Mucosa of descending colon (tissue), 3 donors: ENCODE results near the gene KRTAP5-11. TPM values are rescaled to one million over a fixed set of nuclear protein-coding genes. Genes with fewer than 3 reads are reported as not detected.
"Not testable (repeated sequence)": the region's sequence is repeated elsewhere in the genome, so short reads cannot be mapped to it uniquely, and the experiment has no call there.

ENCODE experiments used
- ATAC-seq: fragments of 200-7000 bp; cut with Tn5 transposase; one replicate; pipeline ENCODE4 v1.9.1; 2020; ENCODE audit warnings: mild to moderate bottlenecking, moderate library complexity
- DNase-seq, 3 donors: peaks; one replicate each; pipeline ENCODE4 v3.0.0-alpha.2; 2020
- H3K36me3 ChIP-seq: fragments of 200-600 bp; one replicate; pipeline ENCODE4 v1.8.0; 2021; ENCODE audit warnings: low read depth, mild to moderate bottlenecking
- H3K4me1 ChIP-seq: fragments of 200-600 bp; one replicate; pipeline ENCODE4 v1.8.0; 2021; ENCODE audit warnings: low read depth, mild to moderate bottlenecking
- H3K4me3 ChIP-seq: fragments of 200-600 bp; one replicate; pipeline ENCODE4 v1.8.0; 2021; ENCODE audit warnings: mild to moderate bottlenecking
- H3K9me3 ChIP-seq: fragments of 200-600 bp; one replicate; pipeline ENCODE4 v1.8.0; 2021; ENCODE audit warnings: mild to moderate bottlenecking
- CTCF ChIP-seq: fragments of 200-600 bp; IDR thresholded peaks from one replicate; pipeline ENCODE4 v1.8.0; 2022; ENCODE audit warnings: antibody characterized with exemption, mild to moderate bottlenecking
- intact Hi-C, 2 donors: fragments of 100-400 bp; cut with DNase I in 1 of 2; cut with micrococcal nuclease in 1 of 2; formaldehyde crosslinking; loops; one replicate each; pipeline versions ENCODE4 v1.11.0 to v1.11.1; 2022; cut with DNase I, micrococcal nuclease
- total RNA-seq, 3 donors: library from RNA; stranded (reverse); fragmentation: NEBNext Ultra II Directional in 2 of 3; extraction: Animal tissue kit (Norgen Biotek cat#: 25700) in 2 of 3; gene quantifications; one replicate each; pipeline versions ENCODE4 v1.2.1 to v1.2.4, GENCODE V29; 2021 to 2023
- donor health status: DM: no; HTN: no; CAD: no; lungs with moderate emphysema.
- donor health status: DM: no; HTN: no; CAD: no.
- donor health status: DM: no; HTN: yes; CAD: no.

Gene KRTAP5-11
- total RNA-seq, 3 donors from 2014 or later, result not detected

GRCh38 chr11:71606853-71607519, 24.3 kb upstream of the KRTAP5-11 start:
- ATAC-seq, intact Hi-C loops, H3K36me3 ChIP-seq, DNase-seq, H3K4me3 ChIP-seq, H3K9me3 ChIP-seq, H3K4me1 ChIP-seq: not testable (repeated sequence)

- peak in 2 of 3 donors; percentile 17 to 55 for DNase-seq
Observed at GRCh38 chr11:71604798-71605488, 22.3 kb upstream of the KRTAP5-11 start.

GRCh38 chr11:71603221-71603620, 20.5 kb upstream of the KRTAP5-11 start:
- H3K36me3 ChIP-seq, H3K4me3 ChIP-seq, H3K4me1 ChIP-seq, H3K9me3 ChIP-seq, intact Hi-C loops, DNase-seq, ATAC-seq: not testable (repeated sequence)

More at GRCh38 chr11:71604798-71605488, 22.3 kb upstream of the KRTAP5-11 start:
- ATAC-seq, H3K4me1 ChIP-seq, H3K4me3 ChIP-seq, H3K36me3 ChIP-seq, intact Hi-C loops, H3K9me3 ChIP-seq: not testable (repeated sequence)

GRCh38 chr11:71589546-71589920, 6.9 kb upstream of the KRTAP5-11 start:
- H3K9me3 ChIP-seq, DNase-seq, H3K36me3 ChIP-seq, H3K4me3 ChIP-seq, H3K4me1 ChIP-seq, intact Hi-C loops, ATAC-seq: not testable (repeated sequence)

GRCh38 chr11:71588822-71589545, 6.3 kb upstream of the KRTAP5-11 start:
- H3K9me3 ChIP-seq, ATAC-seq, H3K36me3 ChIP-seq, intact Hi-C loops, H3K4me1 ChIP-seq, DNase-seq, H3K4me3 ChIP-seq: not testable (repeated sequence)

GRCh38 chr11:71588314-71588713, 5.6 kb upstream of the KRTAP5-11 start:
- ATAC-seq, DNase-seq, H3K4me3 ChIP-seq, intact Hi-C loops, H3K36me3 ChIP-seq, H3K4me1 ChIP-seq, H3K9me3 ChIP-seq: not testable (repeated sequence)

- H3K4me1 ChIP-seq, H3K9me3 ChIP-seq, intact Hi-C loops, DNase-seq, H3K4me3 ChIP-seq, H3K36me3 ChIP-seq, ATAC-seq: not testable (repeated sequence)
Observed at GRCh38 chr11:71585673-71586072, 3.0 kb upstream of the KRTAP5-11 start.

- ATAC-seq, result not testable (repeated sequence)
Observed at GRCh38 chr11:71582969-71583368, 294 bp upstream of the KRTAP5-11 start.

GRCh38 chr11:71581826-71582225, 849 bp downstream of the KRTAP5-11 start:
- intact Hi-C loops, result no loop called here
- Histone ChIP-seq H3K4me3 (no peak overlapping the region), H3K4me1 (no peaks in the 10 kb centered on the region), H3K9me3 (no peaks in the 10 kb centered on the region), H3K36me3 (no peaks in the 10 kb centered on the region)
- no peak for TF ChIP-seq CTCF
- DNase-seq (no peak), ATAC-seq (no peak)

More at GRCh38 chr11:71582969-71583368, 294 bp upstream of the KRTAP5-11 start:
- H3K4me3 ChIP-seq, intact Hi-C loops, DNase-seq, H3K4me1 ChIP-seq, H3K36me3 ChIP-seq, H3K9me3 ChIP-seq: not testable (repeated sequence)
